ENCODE data around the gene VWA5B2. TPM values are rescaled to one million over a fixed set of nuclear protein-coding genes. Genes with fewer than 3 reads are reported as not detected.

VWA5B2 gene
- total RNA-seq, 1 donor from 2014 or later = not detected

- intact Hi-C loops (cut with DNase I) = no loop called here
- H3K36me3 ChIP-seq = no peaks in the 10 kb centered on the region
- no peaks in the 10 kb centered on the region for H3K4me1 ChIP-seq
- DNase-seq (no peak), ATAC-seq (peak; percentile 7)
- no peaks in the 10 kb centered on the region for H3K9me3 ChIP-seq
- TF ChIP-seq CTCF (IDR thresholded peaks at IDR 0.05) = no peak
- no peak within 1 kb of the TSS for H3K4me3 ChIP-seq
- H3K27me3 ChIP-seq = peaks cover 33% of the 10 kb centered on the region
- H3K27ac ChIP-seq = no peak within 1 kb of the TSS
Observed at GRCh38 chr3:184275961-184276910, 46.9 kb downstream of the VWA5B2 start, which contains the start of gene ECE2. Gene ECE2 (plus strand): TSS chr3:184276022. CDS start chr3:184276154, 132 bp downstream.

GRCh38 chr3:184277366-184277765 is 48.0 kb downstream of the VWA5B2 start:
- intact Hi-C loops (cut with DNase I) = no loop called here
- Histone ChIP-seq H3K9me3 (no peaks in the 10 kb centered on the region), H3K4me3 (no peak overlapping the region), H3K27me3 (peaks cover 26% of the 10 kb centered on the region), H3K36me3 (no peaks in the 10 kb centered on the region), H3K4me1 (no peaks in the 10 kb centered on the region), H3K27ac (no peak overlapping the region)
- TF ChIP-seq CTCF (IDR thresholded peaks at IDR 0.05) = no peak
- ATAC-seq = no peak
- DNase-seq = no peak

GRCh38 chr3:184282941-184283340 is 53.6 kb downstream of the VWA5B2 start:
- Histone ChIP-seq H3K4me1 (no peaks in the 10 kb centered on the region), H3K36me3 (no peaks in the 10 kb centered on the region), H3K27me3 (peaks cover 15% of the 10 kb centered on the region), H3K4me3 (no peak overlapping the region), H3K27ac (no peak overlapping the region), H3K9me3 (no peaks in the 10 kb centered on the region)
- TF ChIP-seq CTCF (IDR thresholded peaks at IDR 0.05) = no peak
- DNase-seq = no peak
- intact Hi-C loops (cut with DNase I) = no loop called here
- no peak for ATAC-seq

- intact Hi-C loops (cut with DNase I) = no loop called here
- no peak for DNase-seq
- no peak for ATAC-seq
- Histone ChIP-seq H3K4me3 (no peak overlapping the region), H3K27me3 (peaks cover 15% of the 10 kb centered on the region), H3K4me1 (no peaks in the 10 kb centered on the region), H3K27ac (no peak overlapping the region), H3K36me3 (no peaks in the 10 kb centered on the region), H3K9me3 (no peaks in the 10 kb centered on the region)
- TF ChIP-seq CTCF (IDR thresholded peaks at IDR 0.05) = no peak
Observed at GRCh38 chr3:184283681-184284080, 54.3 kb downstream of the VWA5B2 start.

GRCh38 chr3:184284696-184285095 is 55.3 kb downstream of the VWA5B2 start:
- H3K9me3 ChIP-seq = no peaks in the 10 kb centered on the region
- H3K27me3 ChIP-seq = peaks cover 15% of the 10 kb centered on the region
- intact Hi-C loops (cut with DNase I) = no loop called here
- peak; percentile 16 for TF ChIP-seq CTCF (IDR thresholded peaks at IDR 0.05)
- peak; percentile 46 for ATAC-seq
- no peak overlapping the region for H3K4me3 ChIP-seq
- no peak for DNase-seq
- no peaks in the 10 kb centered on the region for H3K36me3 ChIP-seq
- H3K4me1 ChIP-seq = no peaks in the 10 kb centered on the region
- no peak overlapping the region for H3K27ac ChIP-seq

Data from upper lobe of right lung (tissue), 1 donor.